ENCODE data around the gene RABL6.
"Not testable (repeated sequence)": the region's sequence is repeated elsewhere in the genome, so short reads cannot be mapped to it uniquely, and the experiment has no call there.

Gene RABL6

GRCh38 chr9:136868644-136869043 lies 60.9 kb downstream of the RABL6 start:
- Histone ChIP-seq H3K4me3 (IDR thresholded peaks at IDR 0.05; ENCODE audit: insufficient read depth, low read depth, low read length) (no peak overlapping the region), H2AFZ (ENCODE audit: low read depth) (no peak overlapping the region), H3K36me3 (ENCODE audit: insufficient read depth) (no peaks in the 10 kb centered on the region; the same call in 1 of the 2 replicates), H4K20me1 (ENCODE audit: insufficient read depth) (no peaks in the 10 kb centered on the region), H3K9ac (no peak overlapping the region), H3K4me1 (ENCODE audit: low read depth, poor library complexity, severe bottlenecking) (peaks cover 13% of the 10 kb centered on the region), H3K79me2 (ENCODE audit: insufficient read depth, low read depth) (peaks cover 19% of the 10 kb centered on the region), H3K27ac (no peak overlapping the region), H3K4me2 (no peak overlapping the region), H3K27me3 (ENCODE audit: insufficient read depth, low read depth) (no peaks in the 10 kb centered on the region)
- TF ChIP-seq CTCF (conservative IDR thresholded peaks at IDR 0.05; ENCODE audit: low read depth, low read length): no peak

- H3K27me3 ChIP-seq (ENCODE audit: insufficient read depth, low read depth); H3K4me1 ChIP-seq (ENCODE audit: low read depth, poor library complexity, severe bottlenecking); H3K79me2 ChIP-seq (ENCODE audit: insufficient read depth, low read depth); H3K4me3 ChIP-seq (IDR thresholded peaks at IDR 0.05; ENCODE audit: insufficient read depth, low read depth, low read length); H3K36me3 ChIP-seq (ENCODE audit: insufficient read depth); H3K27ac ChIP-seq; H3K9ac ChIP-seq; H3K4me2 ChIP-seq; H4K20me1 ChIP-seq (ENCODE audit: insufficient read depth); H2AFZ ChIP-seq (ENCODE audit: low read depth): not testable (repeated sequence)
Observed at GRCh38 chr9:136869611-136870010, 61.9 kb downstream of the RABL6 start.

GRCh38 chr9:136875155-136875554 lies 67.4 kb downstream of the RABL6 start:
- peaks cover 2% of the 10 kb centered on the region for H3K4me1 ChIP-seq (ENCODE audit: low read depth, poor library complexity, severe bottlenecking)
- no peak for TF ChIP-seq CTCF (conservative IDR thresholded peaks at IDR 0.05; ENCODE audit: low read depth, low read length)
- H3K27me3 ChIP-seq (ENCODE audit: insufficient read depth, low read depth): no peaks in the 10 kb centered on the region
- H3K27ac ChIP-seq: no peak overlapping the region
- H3K4me2 ChIP-seq: no peak overlapping the region
- H3K9ac ChIP-seq: no peak overlapping the region
- H3K36me3 ChIP-seq (ENCODE audit: insufficient read depth): no peaks in the 10 kb centered on the region
- H3K79me2 ChIP-seq (ENCODE audit: insufficient read depth, low read depth): no peaks in the 10 kb centered on the region
- H3K4me3 ChIP-seq (IDR thresholded peaks at IDR 0.05; ENCODE audit: insufficient read depth, low read depth, low read length): no peak overlapping the region
- H4K20me1 ChIP-seq (ENCODE audit: insufficient read depth): no peaks in the 10 kb centered on the region
- H2AFZ ChIP-seq (ENCODE audit: low read depth): no peak overlapping the region

DNA sequence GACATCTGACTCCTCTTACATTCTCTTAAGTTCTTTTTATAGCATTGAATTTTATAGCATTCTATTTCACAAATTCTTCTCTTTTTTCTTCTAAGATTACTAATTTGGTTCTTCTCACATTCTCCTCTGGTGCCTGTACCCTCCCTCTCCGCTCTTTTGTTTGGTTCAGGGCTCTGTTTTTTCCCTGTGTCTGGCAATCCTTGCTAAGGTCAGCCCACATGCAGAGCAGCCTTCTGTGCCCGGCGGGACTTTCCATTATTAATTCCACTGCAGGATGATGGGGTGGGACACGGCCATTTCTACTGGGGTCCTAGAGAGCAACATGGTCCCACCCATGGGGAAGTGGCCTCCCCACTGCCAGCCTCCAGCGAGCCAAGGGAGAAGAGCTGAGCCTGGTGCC lies 68.7 kb downstream of the RABL6 start:
- Histone ChIP-seq H3K4me1 (ENCODE audit: low read depth, poor library complexity, severe bottlenecking) (peaks cover 16% of the 10 kb centered on the region), H2AFZ (ENCODE audit: low read depth) (no peak overlapping the region), H4K20me1 (ENCODE audit: insufficient read depth) (no peaks in the 10 kb centered on the region), H3K36me3 (ENCODE audit: insufficient read depth) (no peaks in the 10 kb centered on the region), H3K27me3 (ENCODE audit: insufficient read depth, low read depth) (no peaks in the 10 kb centered on the region), H3K4me3 (IDR thresholded peaks at IDR 0.05; ENCODE audit: insufficient read depth, low read depth, low read length) (no peak overlapping the region), H3K27ac (no peak overlapping the region), H3K9ac (no peak overlapping the region), H3K79me2 (ENCODE audit: insufficient read depth, low read depth) (peaks cover under 1% of the 10 kb centered on the region; the same call in 1 of the 2 replicates), H3K4me2 (no peak overlapping the region)
- no peak for TF ChIP-seq CTCF (conservative IDR thresholded peaks at IDR 0.05; ENCODE audit: low read depth, low read length)

- H3K9ac ChIP-seq: no peak overlapping the region
- H3K27ac ChIP-seq: peak overlapping the region; percentile 96; the same call in 1 of the 2 replicates
- H3K4me1 ChIP-seq (ENCODE audit: low read depth, poor library complexity, severe bottlenecking): peaks cover 54% of the 10 kb centered on the region
- H3K4me2 ChIP-seq: peak overlapping the region; percentile 98; the same call in 1 of the 2 replicates
- no peaks in the 10 kb centered on the region for H3K27me3 ChIP-seq (ENCODE audit: insufficient read depth, low read depth)
- H2AFZ ChIP-seq (ENCODE audit: low read depth): no peak overlapping the region
- no peak for TF ChIP-seq CTCF (conservative IDR thresholded peaks at IDR 0.05; ENCODE audit: low read depth, low read length)
- H3K4me3 ChIP-seq (IDR thresholded peaks at IDR 0.05; ENCODE audit: insufficient read depth, low read depth, low read length): no peak overlapping the region
- H3K36me3 ChIP-seq (ENCODE audit: insufficient read depth): no peaks in the 10 kb centered on the region
- H4K20me1 ChIP-seq (ENCODE audit: insufficient read depth): no peaks in the 10 kb centered on the region
- H3K79me2 ChIP-seq (ENCODE audit: insufficient read depth, low read depth): peaks cover 15% of the 10 kb centered on the region; the same call in 1 of the 2 replicates
Observed at GRCh38 chr9:136880651-136881050, 72.9 kb downstream of the RABL6 start.
